GM21717 (cell line): ENCODE data around the gene ZC3H13.

ENCODE experiments used
- ATAC-seq: cut with Tn5 transposase; IDR thresholded peaks from one replicate; pipeline ENCODE4 v1.9.1; 2021; ENCODE audit warnings: mild to moderate bottlenecking, moderate library complexity; ENCODE audit not compliant: unreplicated experiment

ZC3H13 gene

DNA sequence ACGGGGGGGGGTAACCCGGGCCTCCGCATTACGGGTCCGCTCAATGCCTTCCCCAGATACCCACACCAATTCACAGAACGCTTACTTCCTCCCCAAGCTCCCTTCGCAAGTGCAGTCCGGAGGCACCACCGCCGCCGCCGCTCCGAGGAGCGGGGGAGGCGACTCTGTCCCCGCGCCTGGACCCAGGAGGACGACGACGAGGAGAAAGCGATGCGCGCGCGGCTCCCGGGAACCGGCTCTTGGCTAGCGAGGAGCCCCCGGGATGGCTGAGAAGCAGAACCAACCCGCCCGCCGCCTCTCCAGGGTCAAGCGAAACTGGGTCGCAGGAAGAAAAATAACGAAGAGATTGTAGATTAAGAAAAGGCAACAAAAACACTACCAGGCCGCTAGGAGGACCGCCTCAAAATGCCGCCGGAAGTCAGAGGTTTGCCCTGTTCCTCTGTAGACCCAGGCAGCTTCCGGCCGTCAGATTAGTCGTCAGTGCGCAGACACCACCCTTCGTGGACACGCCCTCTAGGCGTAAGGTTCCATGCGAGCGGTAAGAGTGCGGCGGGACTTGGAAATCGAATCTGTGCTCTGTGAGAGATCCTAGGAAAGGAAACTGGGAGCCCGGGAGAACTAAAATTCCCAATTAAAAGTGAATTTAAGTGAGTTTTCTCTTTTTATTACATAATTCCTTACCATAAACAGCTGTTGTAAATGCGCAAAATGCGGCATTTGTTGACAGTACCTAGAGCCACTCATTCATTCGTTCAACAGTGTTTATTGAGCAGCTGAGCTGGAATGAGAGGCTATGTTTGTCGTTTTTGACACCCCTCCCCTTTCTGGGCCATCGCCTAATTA is at the start of gene ZC3H13:
Gene ZC3H13, minus strand, starts transcription at position 428 of the 843 bp plus-strand sequence. CDS start 7,239 bp downstream, outside the sequence.
- ATAC-seq: peak; percentile 99

DNA sequence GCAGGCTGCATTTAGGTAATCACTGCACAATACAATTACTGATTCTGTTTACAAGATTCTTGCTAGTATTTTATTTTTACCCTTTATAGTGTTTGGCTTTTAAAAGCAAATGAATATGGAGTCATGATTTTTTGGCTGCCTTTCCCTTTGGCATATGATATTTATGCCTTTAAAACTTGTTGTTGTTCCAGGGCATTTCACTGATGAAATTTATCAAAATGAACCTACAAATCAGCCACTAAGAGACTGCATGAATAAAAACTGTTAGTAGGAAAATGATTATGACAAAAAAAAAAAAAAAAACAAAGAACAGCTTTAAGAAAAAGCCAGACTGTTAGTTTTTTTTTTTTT is 49.7 kb upstream of the ZC3H13 start:
- no peak for ATAC-seq

DNA sequence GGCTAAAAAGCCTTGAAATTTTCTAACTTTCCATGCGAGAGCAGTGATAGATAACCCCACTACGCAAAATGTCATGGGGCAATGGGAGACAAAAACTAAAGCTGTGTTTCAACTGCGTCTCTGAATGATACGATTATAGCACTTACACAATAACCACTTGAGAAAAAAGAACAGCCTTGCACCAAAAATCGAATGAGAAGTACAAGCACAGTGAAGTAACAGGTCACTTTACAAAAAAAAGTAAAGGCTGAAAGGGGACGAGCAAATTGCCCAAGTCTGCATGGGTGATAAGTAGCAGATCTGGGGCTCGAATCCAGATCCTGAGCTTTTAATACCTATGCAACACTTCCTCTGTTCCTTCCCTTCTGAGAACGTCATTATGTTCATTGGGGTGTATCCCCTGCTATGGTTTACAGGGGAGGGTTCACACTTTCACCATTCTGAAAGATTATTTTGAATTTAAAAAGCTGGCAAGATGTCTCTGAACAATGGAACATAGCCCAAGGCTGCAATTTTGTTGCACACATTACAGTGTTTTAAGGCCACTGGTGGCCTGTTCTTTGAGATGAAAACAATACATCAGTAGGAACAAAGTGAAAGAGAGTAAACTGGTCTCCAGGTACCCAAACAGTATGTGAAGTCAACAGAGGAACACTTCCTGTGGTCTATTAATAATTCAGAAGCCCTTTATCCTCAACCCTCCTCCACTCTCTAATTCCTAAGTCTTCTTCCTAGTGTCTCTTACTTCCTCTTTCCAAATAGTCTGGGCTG is 49.1 kb upstream of the ZC3H13 start:
- no peak for ATAC-seq

GRCh38 chr13:46101002-46101401 is 48.5 kb upstream of the ZC3H13 start:
- ATAC-seq: no peak

- ATAC-seq: peak; percentile 71
These were observed 47.8 kb upstream of the ZC3H13 start for GRCh38 chr13:46100191-46100815.

GRCh38 chr13:46097663-46098062 is 45.1 kb upstream of the ZC3H13 start:
- ATAC-seq: no peak

- no peak for ATAC-seq
These were observed 44.5 kb upstream of the ZC3H13 start for GRCh38 chr13:46097015-46097414.

- no peak for ATAC-seq
These were observed 41.9 kb upstream of the ZC3H13 start for GRCh38 chr13:46094478-46094877.

DNA sequence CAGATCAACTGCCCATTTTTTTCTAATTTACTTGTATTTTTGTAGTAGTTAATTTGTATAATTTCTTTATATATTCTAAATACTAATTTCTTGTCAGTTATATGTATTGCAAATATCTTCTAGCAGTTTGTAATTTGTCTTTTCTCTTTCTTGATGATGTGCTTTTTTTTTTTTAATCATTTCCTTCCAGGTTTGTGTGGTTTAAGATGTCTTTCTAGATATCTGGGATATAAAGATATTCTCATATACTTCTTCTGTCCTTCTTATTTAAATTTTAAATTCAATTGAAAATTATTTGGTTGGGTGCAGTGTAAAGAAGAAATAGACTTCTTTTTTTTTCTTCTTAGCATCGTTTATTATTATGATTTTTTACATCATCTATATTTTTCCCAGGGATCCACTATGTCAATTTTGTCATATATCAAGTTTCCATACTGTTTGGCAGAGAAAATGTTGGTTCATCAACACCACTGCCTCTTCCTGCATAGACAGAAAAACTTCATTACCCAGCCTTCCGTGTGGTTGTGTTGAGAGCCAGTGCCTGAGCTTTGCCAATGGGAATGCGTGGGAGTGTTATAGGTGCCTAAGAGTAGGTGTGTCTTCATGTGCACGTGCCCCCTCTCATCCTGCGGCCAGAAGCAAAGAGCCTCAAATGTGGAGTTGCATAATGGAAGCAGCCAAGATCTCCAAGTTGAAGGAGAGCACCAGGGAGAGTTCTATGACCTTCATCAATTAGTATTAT is 36.4 kb upstream of the ZC3H13 start:
- no peak for ATAC-seq

DNA sequence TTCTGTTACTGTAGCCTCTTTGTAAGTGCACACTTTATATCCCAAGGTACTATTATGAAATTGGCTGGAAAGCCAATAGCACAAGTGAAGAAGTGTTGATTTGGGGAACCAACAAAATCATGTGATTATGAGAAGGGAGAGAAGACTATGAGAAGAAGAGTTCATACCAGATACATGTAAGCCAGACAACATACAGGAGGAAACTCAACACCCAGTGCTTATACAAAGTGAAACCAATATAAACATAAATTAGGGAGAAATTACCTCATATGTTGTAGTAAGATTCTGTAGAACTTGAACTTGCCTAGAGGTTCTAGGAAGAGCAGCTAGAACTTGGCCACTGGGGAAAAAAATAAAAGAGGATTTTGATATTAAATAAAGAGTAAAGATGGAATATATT is 34.9 kb upstream of the ZC3H13 start:
- ATAC-seq: no peak

DNA sequence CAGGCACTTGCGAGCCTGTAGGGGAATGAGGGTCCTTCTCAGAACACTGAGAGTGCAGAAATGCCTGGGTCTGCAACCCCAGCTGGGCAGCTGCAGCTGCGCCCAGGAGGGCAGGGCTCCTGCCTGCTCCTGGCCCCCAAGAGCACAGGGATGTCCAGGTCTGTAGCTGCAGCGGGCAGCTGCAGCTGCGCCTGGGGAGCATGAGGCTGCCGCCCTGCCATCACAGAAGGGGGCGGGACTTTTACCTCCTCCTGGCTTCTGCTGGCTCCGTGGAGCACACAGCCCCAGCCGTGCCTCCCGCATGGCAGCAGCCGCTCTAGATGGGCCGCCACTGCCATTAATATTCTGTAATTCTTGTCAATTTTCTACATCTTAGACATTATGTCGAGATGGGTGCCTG is 34.4 kb upstream of the ZC3H13 start:
- no peak for ATAC-seq

DNA sequence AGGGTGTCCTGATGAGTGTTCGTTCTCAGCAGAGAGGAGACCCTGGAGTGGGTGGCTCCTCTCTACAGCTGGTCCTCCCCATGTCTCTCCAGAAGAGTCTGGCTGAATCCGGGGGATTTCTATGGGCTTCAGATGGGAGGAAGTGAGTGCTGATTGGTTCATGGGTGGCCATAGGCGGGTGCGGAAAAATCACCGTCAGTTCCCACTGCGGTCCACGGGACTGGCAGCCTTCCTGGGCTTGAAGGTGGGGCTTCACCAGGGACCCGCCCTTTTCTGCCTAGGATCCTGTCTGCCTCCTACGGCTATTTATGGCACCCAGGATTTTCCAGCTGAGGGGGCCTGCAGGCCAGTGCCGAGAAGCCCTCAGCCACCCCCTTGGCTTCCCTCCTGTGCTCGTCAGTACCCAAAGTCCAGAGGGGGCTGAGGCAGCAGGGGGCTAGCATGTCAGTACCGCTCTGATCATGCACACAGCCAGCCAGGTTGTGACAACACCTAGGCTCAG is 33.9 kb upstream of the ZC3H13 start:
- no peak for ATAC-seq

DNA sequence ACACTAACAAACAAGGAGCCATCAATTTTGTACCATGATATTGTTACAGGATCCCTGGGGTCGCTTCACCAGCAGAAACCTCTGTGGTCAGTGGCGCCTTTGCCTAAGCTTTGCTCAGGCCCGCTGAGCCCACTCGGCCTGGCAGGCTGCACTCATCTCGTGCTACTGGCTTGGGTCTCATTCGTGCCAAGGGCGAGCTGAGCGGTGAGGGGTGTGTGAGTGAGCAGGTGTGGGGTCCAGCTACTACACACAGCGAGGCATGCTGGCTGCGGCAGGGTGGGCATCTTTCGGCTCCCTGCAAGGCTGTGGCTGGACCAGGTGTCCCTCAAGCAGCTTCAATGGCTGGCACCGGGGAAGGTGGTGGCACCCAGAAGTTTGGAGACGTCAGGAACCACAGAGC is 33.2 kb upstream of the ZC3H13 start:
- no peak for ATAC-seq

DNA sequence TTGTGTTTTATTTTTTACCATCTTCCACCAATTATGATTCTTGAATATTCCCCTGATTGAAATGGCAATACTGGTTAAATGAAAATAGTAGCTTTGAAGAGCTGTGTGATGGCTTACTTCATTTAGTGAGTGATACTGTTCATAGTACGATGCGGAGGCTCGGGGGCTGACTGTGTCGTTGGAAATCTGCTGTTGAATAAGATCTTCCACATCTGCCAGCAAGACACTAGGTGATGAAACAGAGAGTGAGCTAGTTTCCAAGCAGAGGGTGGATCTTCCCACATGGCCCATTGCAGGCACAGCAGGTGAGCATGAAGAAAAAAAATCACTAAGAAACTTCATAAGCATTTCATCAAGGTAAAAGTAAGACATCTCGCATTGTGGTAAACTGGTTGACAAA is 29.8 kb upstream of the ZC3H13 start:
- ATAC-seq: no peak

DNA sequence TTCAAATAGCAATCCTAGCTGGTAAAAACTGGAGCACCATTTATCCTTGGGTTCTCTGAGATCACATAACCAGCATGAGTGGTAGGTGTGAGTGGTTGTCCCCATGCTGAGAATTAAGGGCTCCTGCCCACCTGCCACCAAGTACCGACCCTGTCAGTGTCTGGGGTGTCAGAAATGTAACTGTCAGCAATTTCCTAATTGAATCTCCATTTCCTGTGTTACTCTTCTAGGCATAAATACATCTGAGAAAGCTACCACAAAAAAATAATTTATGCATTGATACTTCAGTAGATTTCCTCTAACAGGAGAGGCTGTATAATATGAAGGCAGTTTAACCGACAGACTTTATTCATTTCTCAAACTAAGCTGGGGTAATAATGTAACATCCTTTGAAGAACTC is 27.2 kb upstream of the ZC3H13 start:
- no peak for ATAC-seq

GRCh38 chr13:46077265-46077664 is 24.7 kb upstream of the ZC3H13 start:
- ATAC-seq: no peak

- no peak for ATAC-seq
These were observed 24.3 kb upstream of the ZC3H13 start for GRCh38 chr13:46076827-46077226.

- no peak for ATAC-seq
These were observed 23.3 kb upstream of the ZC3H13 start for GRCh38 chr13:46075811-46076210.

- ATAC-seq: peak; percentile 91
These were observed 19.2 kb upstream of the ZC3H13 start for GRCh38 chr13:46071590-46072249.

DNA sequence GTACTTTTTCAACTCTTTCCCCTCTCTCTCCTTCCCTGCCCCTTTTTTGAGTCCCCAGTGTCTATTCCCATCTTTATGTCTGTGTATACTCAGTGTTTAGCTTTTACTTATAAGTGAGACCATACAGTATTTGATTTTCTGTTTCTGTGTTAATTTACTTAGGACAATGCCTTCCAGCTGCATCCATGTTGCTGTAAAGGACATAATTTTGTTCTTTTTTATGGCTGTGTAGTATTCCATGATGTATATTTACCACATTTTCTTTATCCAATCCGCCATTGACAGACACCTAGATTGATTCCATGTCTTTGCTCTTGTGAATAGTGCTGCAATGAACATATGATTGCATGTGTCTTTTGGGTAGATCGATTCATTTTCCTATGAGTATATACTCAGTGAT is 10.7 kb upstream of the ZC3H13 start:
- no peak for ATAC-seq
